Stimulated activated effector memory CD8-positive, alpha-beta T cell treated with anti-CD3 and anti-CD28 coated beads, Interleukin-12 subunit alpha, Interleukin-12 subunit beta, amount 100 ng/mL, for 72 hours (primary cell): ENCODE data around the gene NPEPL1.
A peak's percentile ranks its signal among the peaks of the same experiment; 100 is the strongest.
"Not testable (repeated sequence)": the region's sequence is repeated elsewhere in the genome, so short reads cannot be mapped to it uniquely, and the experiment has no call there.

Source experiments
- ATAC-seq: fragments of 150-1000 bp; cut with Tn5 transposase; 2 replicates; pipeline ENCODE4 v1.10.0; 2021
- DNase-seq, 2 donors: peaks; one replicate each; pipeline ENCODE4 v3.0.0; 2021 to 2022; ENCODE audit warnings: low spot score in 2 of 2
- H3K27ac Mint-ChIP-seq: one replicate; pipeline ENCODE4 v1.8.0; 2022; ENCODE audit warnings: mild to moderate bottlenecking, mixed read lengths
- H3K36me3 Mint-ChIP-seq: one replicate; pipeline ENCODE4 v1.8.0; 2022; ENCODE audit warnings: mild to moderate bottlenecking, mixed read lengths
- H3K4me1 Mint-ChIP-seq: one replicate; pipeline ENCODE4 v1.8.0; 2022; ENCODE audit warnings: mixed read lengths
- H3K4me3 Mint-ChIP-seq: one replicate; pipeline ENCODE4 v1.8.0; 2022; ENCODE audit warnings: mild to moderate bottlenecking, mixed read lengths
- H3K9me3 Mint-ChIP-seq: one replicate; pipeline ENCODE4 v1.8.0; 2022; ENCODE audit warnings: mixed read lengths

NPEPL1 gene

GRCh38 chr20:58743929-58744534 is 51.4 kb downstream of the NPEPL1 start:
- ATAC-seq (no peak), DNase-seq (no peak)
- Mint-ChIP-seq H3K36me3 (no peaks in the 10 kb centered on the region), H3K4me3 (no peak overlapping the region), H3K27ac (no peak overlapping the region), H3K4me1 (no peaks in the 10 kb centered on the region), H3K9me3 (no peaks in the 10 kb centered on the region)

GRCh38 chr20:58744836-58745235 is 52.2 kb downstream of the NPEPL1 start:
- H3K36me3 Mint-ChIP-seq: no peaks in the 10 kb centered on the region
- DNase-seq (peak in 1 of 2 donors; percentile 30), ATAC-seq (no peak)
- no peak overlapping the region for H3K27ac Mint-ChIP-seq
- H3K9me3 Mint-ChIP-seq: no peaks in the 10 kb centered on the region
- H3K4me1 Mint-ChIP-seq: no peaks in the 10 kb centered on the region
- no peak overlapping the region for H3K4me3 Mint-ChIP-seq

- Mint-ChIP-seq H3K36me3 (no peaks in the 10 kb centered on the region), H3K4me3 (no peak overlapping the region), H3K9me3 (no peaks in the 10 kb centered on the region), H3K27ac (no peak overlapping the region), H3K4me1 (no peaks in the 10 kb centered on the region)
- DNase-seq (no peak), ATAC-seq (no peak)
Measured at GRCh38 chr20:58745391-58745790, 52.8 kb downstream of the NPEPL1 start.

- Mint-ChIP-seq H3K4me1 (no peaks in the 10 kb centered on the region), H3K27ac (no peak overlapping the region), H3K9me3 (no peaks in the 10 kb centered on the region), H3K36me3 (no peaks in the 10 kb centered on the region), H3K4me3 (no peak overlapping the region)
- ATAC-seq (no peak), DNase-seq (no peak)
Measured at GRCh38 chr20:58746620-58747019, 54.0 kb downstream of the NPEPL1 start.

- H3K36me3 Mint-ChIP-seq: no peaks in the 10 kb centered on the region
- H3K4me3 Mint-ChIP-seq: no peak overlapping the region
- no peak for ATAC-seq
- DNase-seq: peak in 1 of 2 donors; percentile 42
- H3K4me1 Mint-ChIP-seq: no peaks in the 10 kb centered on the region
- no peak overlapping the region for H3K27ac Mint-ChIP-seq
- H3K9me3 Mint-ChIP-seq: no peaks in the 10 kb centered on the region
Measured at GRCh38 chr20:58747211-58747610, 54.6 kb downstream of the NPEPL1 start.

GRCh38 chr20:58748618-58749017 is 56.0 kb downstream of the NPEPL1 start:
- ATAC-seq (no peak), DNase-seq (no peak)
- Mint-ChIP-seq H3K4me3 (no peak overlapping the region), H3K4me1 (no peaks in the 10 kb centered on the region), H3K36me3 (no peaks in the 10 kb centered on the region), H3K9me3 (no peaks in the 10 kb centered on the region), H3K27ac (no peak overlapping the region)

GRCh38 chr20:58749098-58749769 is 56.6 kb downstream of the NPEPL1 start:
- Mint-ChIP-seq H3K4me1 (no peaks in the 10 kb centered on the region), H3K4me3 (no peak overlapping the region), H3K36me3 (no peaks in the 10 kb centered on the region), H3K27ac (no peak overlapping the region), H3K9me3 (no peaks in the 10 kb centered on the region)
- ATAC-seq: no peak
- DNase-seq: no peak

- H3K4me3 Mint-ChIP-seq: no peak overlapping the region
- H3K9me3 Mint-ChIP-seq: no peaks in the 10 kb centered on the region
- H3K36me3 Mint-ChIP-seq: no peaks in the 10 kb centered on the region
- ATAC-seq: no peak
- no peak for DNase-seq
- H3K4me1 Mint-ChIP-seq: no peaks in the 10 kb centered on the region
- H3K27ac Mint-ChIP-seq: no peak overlapping the region
Measured at GRCh38 chr20:58749979-58750378, 57.4 kb downstream of the NPEPL1 start.

GRCh38 chr20:58750706-58751105 is 58.1 kb downstream of the NPEPL1 start:
- H3K36me3 Mint-ChIP-seq, H3K4me1 Mint-ChIP-seq, DNase-seq, ATAC-seq, H3K4me3 Mint-ChIP-seq, H3K9me3 Mint-ChIP-seq, H3K27ac Mint-ChIP-seq: not testable (repeated sequence)

GRCh38 chr20:58751979-58752378 is 59.4 kb downstream of the NPEPL1 start:
- DNase-seq (no peak), ATAC-seq (no peak)
- H3K27ac Mint-ChIP-seq: peak overlapping the region; percentile 26
- no peaks in the 10 kb centered on the region for H3K9me3 Mint-ChIP-seq
- no peak overlapping the region for H3K4me3 Mint-ChIP-seq
- no peaks in the 10 kb centered on the region for H3K36me3 Mint-ChIP-seq
- no peaks in the 10 kb centered on the region for H3K4me1 Mint-ChIP-seq

GRCh38 chr20:58752565-58752964 is 60.0 kb downstream of the NPEPL1 start:
- ATAC-seq: no peak
- no peak for DNase-seq
- Mint-ChIP-seq H3K9me3 (no peaks in the 10 kb centered on the region), H3K4me1 (no peaks in the 10 kb centered on the region), H3K36me3 (no peaks in the 10 kb centered on the region), H3K27ac (no peak overlapping the region), H3K4me3 (no peak overlapping the region)

GRCh38 chr20:58753267-58753921 is 60.8 kb downstream of the NPEPL1 start:
- ATAC-seq: no peak
- H3K4me1 Mint-ChIP-seq: no peaks in the 10 kb centered on the region

GRCh38 chr20:58753922-58754551 is 61.4 kb downstream of the NPEPL1 start:
- Mint-ChIP-seq H3K4me3 (no peak overlapping the region), H3K36me3 (no peaks in the 10 kb centered on the region), H3K4me1 (no peaks in the 10 kb centered on the region), H3K27ac (no peak overlapping the region), H3K9me3 (no peaks in the 10 kb centered on the region)
- ATAC-seq (no peak), DNase-seq (peak in 1 of 2 donors; percentile 4)

More at GRCh38 chr20:58753267-58753921, 60.8 kb downstream of the NPEPL1 start:
- Mint-ChIP-seq H3K27ac (no peak overlapping the region), H3K9me3 (no peaks in the 10 kb centered on the region), H3K36me3 (no peaks in the 10 kb centered on the region), H3K4me3 (no peak overlapping the region)
- no peak for DNase-seq

GRCh38 chr20:58754584-58754983 is 62.0 kb downstream of the NPEPL1 start:
- no peak overlapping the region for H3K4me3 Mint-ChIP-seq
- H3K36me3 Mint-ChIP-seq: no peaks in the 10 kb centered on the region
- DNase-seq (peak in 1 of 2 donors; percentile 6), ATAC-seq (no peak)
- no peaks in the 10 kb centered on the region for H3K9me3 Mint-ChIP-seq
- no peak overlapping the region for H3K27ac Mint-ChIP-seq
- no peaks in the 10 kb centered on the region for H3K4me1 Mint-ChIP-seq

GRCh38 chr20:58755062-58755697 is 62.6 kb downstream of the NPEPL1 start:
- no peaks in the 10 kb centered on the region for H3K36me3 Mint-ChIP-seq
- ATAC-seq: no peak
- no peak overlapping the region for H3K27ac Mint-ChIP-seq
- H3K9me3 Mint-ChIP-seq: no peaks in the 10 kb centered on the region
- no peaks in the 10 kb centered on the region for H3K4me1 Mint-ChIP-seq
- no peak for DNase-seq
- no peak overlapping the region for H3K4me3 Mint-ChIP-seq
